ENCODE results near the gene UPK3BL2.
"Not testable (repeated sequence)": the region's sequence is repeated elsewhere in the genome, so short reads cannot be mapped to it uniquely, and the experiment has no call there.

DNA sequence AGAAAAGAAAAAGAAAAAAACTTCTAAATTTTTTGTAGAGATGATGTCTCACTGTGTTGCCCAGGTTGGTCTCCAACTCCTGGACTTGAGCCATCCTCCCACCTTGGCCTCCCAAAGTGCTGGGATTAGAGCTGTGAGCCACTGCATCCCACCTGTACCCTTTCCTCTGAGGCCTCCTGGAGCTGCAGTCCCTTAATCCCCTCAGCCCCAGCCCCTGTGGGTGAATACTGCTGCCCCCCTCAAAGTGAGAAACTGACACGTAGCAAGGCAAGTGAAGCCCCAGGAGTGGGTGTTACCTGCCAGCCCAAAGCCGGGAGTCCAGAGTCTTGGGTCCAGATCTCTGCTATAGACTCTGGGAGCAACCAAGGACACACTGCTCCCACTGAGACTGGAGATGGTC lies 18.7 kb downstream of the UPK3BL2 start:
- TF ChIP-seq CTCF (conservative IDR thresholded peaks at IDR 0.05); EZH2 (IDR thresholded peaks at IDR 0.05; ENCODE audit: low read depth): not testable (repeated sequence)
